ENCODE measurements around the gene DGKB.
A peak's percentile ranks its signal among the peaks of the same experiment; 100 is the strongest.

The DGKB gene

GRCh38 chr7:14858866-14859265, 43.7 kb downstream of the DGKB start:
- DNase-seq: no peak

GRCh38 chr7:14858410-14858809, 44.1 kb downstream of the DGKB start:
- no peak for DNase-seq

GRCh38 chr7:14855033-14855794, 47.3 kb downstream of the DGKB start:
- DNase-seq: no peak

GRCh38 chr7:14854471-14854870, 48.1 kb downstream of the DGKB start:
- DNase-seq: no peak

- no peak for DNase-seq
Measured at GRCh38 chr7:14851610-14852009, 50.9 kb downstream of the DGKB start.

GRCh38 chr7:14850039-14850438, 52.5 kb downstream of the DGKB start:
- DNase-seq: no peak

GRCh38 chr7:14846405-14846804, 56.1 kb downstream of the DGKB start:
- DNase-seq: no peak

GRCh38 chr7:14843755-14844154, 58.8 kb downstream of the DGKB start:
- DNase-seq: no peak

- no peak for DNase-seq
Measured at GRCh38 chr7:14842523-14842922, 60.0 kb downstream of the DGKB start.

- no peak for DNase-seq
Measured at GRCh38 chr7:14841869-14842268, 60.7 kb downstream of the DGKB start.

- no peak for DNase-seq
Measured at GRCh38 chr7:14841086-14841485, 61.5 kb downstream of the DGKB start.

GRCh38 chr7:14839307-14839706, 63.2 kb downstream of the DGKB start:
- DNase-seq: no peak

GRCh38 chr7:14837216-14837615, 65.3 kb downstream of the DGKB start:
- DNase-seq: no peak

GRCh38 chr7:14836571-14837189, 65.9 kb downstream of the DGKB start:
- DNase-seq: peak; percentile 59

- DNase-seq: no peak
Measured at GRCh38 chr7:14836006-14836405, 66.5 kb downstream of the DGKB start.

GRCh38 chr7:14835384-14835783, 67.2 kb downstream of the DGKB start:
- DNase-seq: no peak

GRCh38 chr7:14834883-14835282, 67.7 kb downstream of the DGKB start:
- DNase-seq: no peak

GRCh38 chr7:14834456-14834855, 68.1 kb downstream of the DGKB start:
- DNase-seq: no peak

- no peak for DNase-seq
Measured at GRCh38 chr7:14833707-14834106, 68.8 kb downstream of the DGKB start.

GRCh38 chr7:14828053-14828452, 74.5 kb downstream of the DGKB start:
- no peak for DNase-seq

- no peak for DNase-seq
Measured at GRCh38 chr7:14826426-14826825, 76.1 kb downstream of the DGKB start.

- no peak for DNase-seq
Measured at GRCh38 chr7:14825912-14826311, 76.6 kb downstream of the DGKB start.

- no peak for DNase-seq
Measured at GRCh38 chr7:14822481-14822854, 80.1 kb downstream of the DGKB start.

- DNase-seq: no peak
Measured at GRCh38 chr7:14821757-14822480, 80.6 kb downstream of the DGKB start.
